Activated naive CD4-positive, alpha-beta T cell treated with anti-CD3 and anti-CD28 coated beads for 36 hours (primary cell): ENCODE data around the gene KCNQ1. TPM values are rescaled to one million over a fixed set of nuclear protein-coding genes. Genes with fewer than 3 reads are reported as not detected.

Source experiments
- CTCF ChIA-PET: fragments of 350-600 bp; sonication (Branson Sonifier 250); formaldehyde crosslinking; loops from one replicate; lab custom pipeline; 2021; ENCODE audit warnings: antibody characterized with exemption; lab: Charles Lee
- DNase-seq: peaks from one replicate; pipeline ENCODE4 v3.0.0-alpha.2; 2020
- H3K27ac Mint-ChIP-seq: one replicate; pipeline ENCODE4 v1.8.0; 2021; ENCODE audit warnings: mild to moderate bottlenecking, mixed read lengths
- H3K27me3 Mint-ChIP-seq: one replicate; pipeline ENCODE4 v1.8.0; 2021; ENCODE audit warnings: low read depth, mixed read lengths
- H3K36me3 Mint-ChIP-seq: one replicate; pipeline ENCODE4 v1.8.0; 2021; ENCODE audit warnings: low read depth, mixed read lengths
- H3K4me1 Mint-ChIP-seq: one replicate; pipeline ENCODE4 v1.8.0; 2021; ENCODE audit warnings: low read depth, mixed read lengths
- H3K4me3 Mint-ChIP-seq: one replicate; pipeline ENCODE4 v1.8.0; 2021; ENCODE audit warnings: mild to moderate bottlenecking, moderate library complexity, mixed read lengths
- H3K9me3 Mint-ChIP-seq: one replicate; pipeline ENCODE4 v1.8.0; 2021; ENCODE audit warnings: mixed read lengths
- intact Hi-C: fragments of 100-400 bp; cut with micrococcal nuclease; formaldehyde crosslinking; loops from one replicate; pipeline ENCODE4 v1.15.1; 2023
- total RNA-seq, 2 experiments: library from RNA; stranded (reverse); gene quantifications; one replicate each; pipeline ENCODE4 v1.2.3, GENCODE V29; 2021

Gene KCNQ1
- total RNA-seq, 2 experiments from 2014 or later, result 10.6 to 10.8 TPM

DNA sequence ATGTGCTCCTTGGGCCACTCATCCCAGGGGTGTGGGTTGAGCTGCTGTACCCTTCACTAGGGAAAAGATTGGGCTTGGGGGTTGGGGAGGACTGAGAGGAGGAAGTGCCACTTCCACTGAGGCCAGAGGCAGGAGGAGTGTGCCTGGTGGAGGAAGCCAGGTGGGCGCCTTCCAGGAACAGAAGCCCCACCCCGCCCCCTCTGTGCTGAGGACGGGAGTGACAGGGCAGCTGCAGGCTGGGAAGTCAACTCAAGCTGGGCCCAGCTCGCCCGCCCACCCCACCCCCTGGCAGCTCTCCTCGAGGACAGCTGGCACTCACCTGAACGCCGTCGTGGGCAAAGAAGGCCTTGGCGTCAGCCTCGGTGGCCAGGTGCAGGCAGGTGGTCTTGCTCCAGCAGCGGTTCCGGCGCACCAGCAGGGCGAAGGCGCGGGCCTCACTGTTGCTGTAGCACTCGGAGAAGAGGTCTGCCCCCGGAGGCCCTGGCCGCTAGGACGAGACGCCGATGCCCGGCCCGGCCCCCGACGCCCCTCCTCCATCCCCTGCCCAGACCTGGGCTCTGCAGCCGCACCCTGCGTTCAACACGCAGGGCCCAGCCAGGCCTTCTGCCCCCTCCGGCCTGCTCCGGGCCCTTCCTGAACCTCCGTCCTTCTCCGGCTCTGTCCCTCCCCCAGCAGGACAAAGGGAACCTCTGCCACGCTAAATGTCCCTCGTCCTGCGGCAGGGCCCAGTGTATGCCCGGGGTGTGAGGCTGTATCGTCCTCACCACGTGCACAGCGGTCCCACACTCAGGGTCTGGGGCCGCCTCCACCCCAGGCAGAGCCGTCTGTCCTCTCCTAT is 30.8 kb upstream of the KCNQ1 start:
- Mint-ChIP-seq H3K36me3 (no peaks in the 10 kb centered on the region), H3K4me3 (no peak overlapping the region), H3K27ac (no peak overlapping the region), H3K4me1 (no peaks in the 10 kb centered on the region), H3K9me3 (no peaks in the 10 kb centered on the region), H3K27me3 (no peaks in the 10 kb centered on the region)
- CTCF ChIA-PET, result no interaction called here
- no peak for DNase-seq
- intact Hi-C loops, result no loop called here

DNA sequence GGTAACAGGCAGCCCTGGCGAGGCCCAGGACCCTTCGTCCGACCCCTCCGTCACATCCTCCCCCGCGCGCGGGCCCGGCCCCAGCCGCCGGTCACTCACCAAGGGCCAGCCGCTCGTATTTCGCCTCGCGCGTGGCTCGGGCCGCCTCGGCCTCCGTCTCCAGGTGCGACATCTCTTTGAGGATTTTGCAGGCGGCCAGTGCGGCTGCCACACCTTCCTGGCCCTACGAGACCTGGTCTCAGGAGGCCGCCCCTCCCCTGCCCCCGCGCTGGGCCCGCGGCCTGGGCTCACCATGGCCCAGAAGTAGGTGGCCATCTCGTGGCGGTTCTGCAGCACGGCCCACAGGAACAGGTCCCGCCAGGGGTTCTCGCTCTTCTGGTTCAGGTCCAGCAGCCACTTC is 30.2 kb upstream of the KCNQ1 start:
- no peaks in the 10 kb centered on the region for H3K27me3 Mint-ChIP-seq
- H3K36me3 Mint-ChIP-seq, result no peaks in the 10 kb centered on the region
- CTCF ChIA-PET, result no interaction called here
- DNase-seq, result no peak
- H3K9me3 Mint-ChIP-seq, result no peaks in the 10 kb centered on the region
- intact Hi-C loops, result no loop called here
- H3K4me3 Mint-ChIP-seq, result no peak overlapping the region
- no peak overlapping the region for H3K27ac Mint-ChIP-seq
- no peaks in the 10 kb centered on the region for H3K4me1 Mint-ChIP-seq

DNA sequence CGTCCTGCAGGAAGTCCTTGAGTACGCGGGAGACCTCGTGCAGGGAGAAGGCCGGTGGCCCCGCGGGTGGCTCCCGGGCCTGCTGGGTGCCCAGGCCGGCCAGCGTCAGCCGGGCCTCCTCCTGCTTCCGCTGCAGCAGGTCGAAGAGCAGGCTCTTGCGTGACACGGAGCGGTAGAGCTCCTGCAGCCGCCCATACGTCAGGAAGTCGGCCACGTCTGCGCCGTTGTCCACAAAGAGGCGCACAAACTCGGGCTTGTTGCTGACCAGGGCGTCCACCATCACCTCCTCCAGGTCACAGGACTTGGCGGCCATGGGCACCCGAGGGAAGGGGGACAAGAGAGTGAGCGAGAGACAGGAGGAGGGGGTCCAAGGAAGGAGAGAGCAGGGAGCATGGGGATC is 29.6 kb upstream of the KCNQ1 start:
- CTCF ChIA-PET, result no interaction called here
- intact Hi-C loops, result no loop called here
- H3K27ac Mint-ChIP-seq, result no peak overlapping the region

DNA sequence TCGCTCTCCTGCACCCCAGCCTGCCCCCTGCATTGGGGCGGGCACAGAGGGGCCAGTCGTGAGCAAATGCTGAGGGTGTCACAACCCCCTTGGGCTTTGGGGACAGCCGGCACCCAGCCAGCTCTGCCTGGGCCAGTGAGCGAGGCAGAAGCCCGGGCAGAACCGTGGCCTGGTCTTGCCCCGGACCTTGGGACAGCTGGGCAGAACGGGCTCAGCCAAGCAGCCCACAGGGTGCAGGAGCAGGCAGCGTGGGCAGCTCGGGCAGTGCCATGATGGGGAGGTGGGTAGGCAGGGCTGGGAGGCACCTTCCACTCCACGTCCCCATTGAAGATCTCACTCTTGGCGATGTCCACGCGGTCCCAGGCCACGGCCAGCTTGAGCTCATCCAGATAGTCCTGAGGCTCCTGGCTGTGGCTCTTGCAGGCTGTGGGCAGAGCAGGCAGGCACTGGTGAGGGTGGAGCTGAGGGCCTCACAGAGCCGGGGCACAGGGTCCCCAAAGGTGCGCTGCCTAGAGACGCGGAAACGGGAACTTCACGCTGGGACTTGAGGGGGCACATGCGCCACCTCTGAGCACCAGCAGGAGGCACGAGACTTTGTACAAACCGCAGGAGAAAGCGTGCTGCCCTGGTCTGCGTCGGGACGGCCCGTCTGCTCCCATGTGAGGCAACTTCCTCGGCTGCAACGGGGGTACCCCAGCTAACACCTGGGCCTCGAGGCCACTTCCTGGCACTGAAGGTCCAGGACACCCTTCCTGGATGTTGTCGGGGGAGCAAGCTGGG is 29.0 kb upstream of the KCNQ1 start:
- CTCF ChIA-PET, result no interaction called here
- no peak for DNase-seq
- Mint-ChIP-seq H3K9me3 (no peaks in the 10 kb centered on the region), H3K36me3 (no peaks in the 10 kb centered on the region), H3K4me3 (no peak overlapping the region), H3K27ac (no peak overlapping the region), H3K4me1 (peaks cover 2% of the 10 kb centered on the region), H3K27me3 (no peaks in the 10 kb centered on the region)
- intact Hi-C loops, result no loop called here

More for the DNA sequence above, 29.6 kb upstream of the KCNQ1 start:
- no peak for DNase-seq
- Mint-ChIP-seq H3K9me3 (no peaks in the 10 kb centered on the region), H3K27me3 (no peaks in the 10 kb centered on the region), H3K36me3 (no peaks in the 10 kb centered on the region), H3K4me1 (peaks cover 2% of the 10 kb centered on the region), H3K4me3 (no peak overlapping the region)

DNA sequence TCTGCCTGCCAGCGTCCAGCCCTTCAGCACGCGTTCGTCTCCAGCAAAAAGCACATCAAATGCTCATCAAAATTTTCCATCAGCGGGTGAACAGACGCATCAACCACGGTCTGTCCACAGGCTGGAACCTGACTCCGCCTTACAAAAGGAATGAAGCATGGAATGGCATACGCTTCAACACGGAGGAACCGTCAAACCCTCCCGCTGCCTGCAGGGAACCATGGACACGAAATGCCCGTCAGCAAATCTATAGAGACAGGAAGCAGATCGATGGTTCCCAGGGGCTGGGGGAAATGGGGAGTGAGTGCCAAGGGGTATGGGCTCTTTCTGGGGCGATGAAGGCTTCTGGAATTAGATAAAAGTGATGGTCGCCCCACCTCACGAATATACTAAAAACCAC is 28.0 kb upstream of the KCNQ1 start:
- Mint-ChIP-seq H3K27me3 (no peaks in the 10 kb centered on the region), H3K4me1 (peaks cover 2% of the 10 kb centered on the region), H3K27ac (no peak overlapping the region), H3K4me3 (no peak overlapping the region), H3K9me3 (no peaks in the 10 kb centered on the region), H3K36me3 (no peaks in the 10 kb centered on the region)
- intact Hi-C loops, result no loop called here
- CTCF ChIA-PET, result interaction anchor here (1.4 kb wide), 1 partner anchor 111 kb away, joined by 18 read pairs; no protein-coding TSS in a partner anchor
- DNase-seq, result no peak

DNA sequence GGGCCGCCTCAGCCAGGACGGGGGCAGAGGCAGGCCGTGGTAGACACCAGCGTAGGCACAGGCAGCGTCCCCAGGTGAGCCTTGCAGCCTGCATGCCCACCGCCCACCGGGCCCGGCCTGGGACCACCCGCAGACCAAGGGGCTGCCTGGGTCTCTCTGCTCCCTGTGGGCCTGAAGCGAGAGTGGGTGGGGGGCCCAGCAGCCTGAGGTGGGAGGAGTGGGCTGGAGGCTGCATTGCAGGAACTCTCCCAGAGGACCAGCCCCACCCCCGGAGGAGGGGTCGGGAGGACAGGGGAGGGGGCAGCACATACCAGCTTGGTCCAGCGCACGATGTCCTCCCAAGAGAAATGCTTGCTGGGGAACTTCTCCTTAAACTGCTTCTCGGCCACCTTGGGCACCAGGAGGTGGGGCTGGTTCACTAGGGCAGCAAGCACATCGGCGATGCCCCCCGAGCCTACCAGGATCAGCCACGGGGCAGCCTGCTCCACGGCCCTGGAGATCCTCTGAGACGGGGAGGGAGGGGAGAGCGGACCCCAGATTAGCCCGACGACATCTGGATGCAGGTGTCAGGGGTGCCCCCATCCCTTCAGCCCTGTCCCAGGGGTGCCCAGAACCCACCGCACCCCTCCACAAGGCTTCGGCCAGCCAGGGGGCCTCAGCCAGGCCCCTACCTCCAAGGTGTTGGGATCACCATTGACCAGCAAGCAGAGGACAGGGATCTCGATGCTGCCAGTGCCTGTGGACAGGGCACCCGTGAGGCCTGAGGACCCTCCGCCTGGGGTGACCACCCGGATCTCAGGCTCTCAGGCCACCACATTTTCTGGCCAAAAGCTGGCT is 26.7 kb upstream of the KCNQ1 start:
- Mint-ChIP-seq H3K27ac (no peak overlapping the region), H3K4me1 (peaks cover 2% of the 10 kb centered on the region), H3K9me3 (no peaks in the 10 kb centered on the region), H3K4me3 (no peak overlapping the region), H3K27me3 (no peaks in the 10 kb centered on the region), H3K36me3 (no peaks in the 10 kb centered on the region)
- no peak for DNase-seq
- intact Hi-C loops, result no loop called here
- CTCF ChIA-PET, result interaction anchor here (1.4 to 5.9 kb wide), 6 partner anchors 17 to 232 kb away, joined by 6 to 197 read pairs (median 24); partner anchors contain the start of genes C11orf21, TSPAN32 and TSSC4

DNA sequence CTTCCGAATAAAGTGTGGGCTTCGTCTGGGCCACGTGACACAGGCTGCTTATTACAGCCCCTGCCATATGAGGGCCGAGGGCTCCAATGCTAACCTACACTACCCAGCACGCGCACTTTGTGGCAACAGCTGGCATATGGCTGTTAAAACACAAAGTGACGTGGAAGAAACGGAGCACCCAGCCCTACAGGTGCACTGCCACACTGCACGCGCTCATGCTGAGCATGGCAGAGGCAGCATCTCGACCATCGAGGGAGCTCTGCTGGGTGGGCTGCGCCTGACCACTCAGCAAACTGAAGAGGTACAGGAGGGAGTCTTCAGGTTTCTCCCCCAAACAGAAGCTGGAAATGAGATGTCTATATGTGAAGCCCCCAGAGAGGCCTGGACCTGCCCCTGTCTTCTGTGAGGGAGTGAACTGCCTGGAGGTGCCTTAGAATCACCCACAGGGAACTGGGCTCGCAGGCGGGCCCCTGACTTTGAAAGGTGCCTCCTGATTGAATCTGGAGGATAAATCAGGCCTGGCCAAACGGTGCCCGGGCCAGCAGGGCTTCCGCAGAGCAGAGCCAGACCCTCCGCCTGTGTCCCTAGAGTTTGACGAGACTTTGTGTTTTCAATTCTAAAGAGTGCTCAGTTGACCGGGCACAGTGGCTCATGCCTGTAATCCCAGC is 26.0 kb upstream of the KCNQ1 start:
- Mint-ChIP-seq H3K27me3 (no peaks in the 10 kb centered on the region), H3K9me3 (no peaks in the 10 kb centered on the region), H3K4me3 (no peak overlapping the region), H3K27ac (no peak overlapping the region), H3K4me1 (peaks cover 2% of the 10 kb centered on the region), H3K36me3 (no peaks in the 10 kb centered on the region)
- CTCF ChIA-PET, result interaction anchor here (0.6 to 7.9 kb wide), 12 partner anchors 10 to 595 kb away, joined by 3 to 197 read pairs (median 16); partner anchors contain the start of genes C11orf21, TSPAN32 and TSSC4
- intact Hi-C loops, result no loop called here
- no peak for DNase-seq

DNA sequence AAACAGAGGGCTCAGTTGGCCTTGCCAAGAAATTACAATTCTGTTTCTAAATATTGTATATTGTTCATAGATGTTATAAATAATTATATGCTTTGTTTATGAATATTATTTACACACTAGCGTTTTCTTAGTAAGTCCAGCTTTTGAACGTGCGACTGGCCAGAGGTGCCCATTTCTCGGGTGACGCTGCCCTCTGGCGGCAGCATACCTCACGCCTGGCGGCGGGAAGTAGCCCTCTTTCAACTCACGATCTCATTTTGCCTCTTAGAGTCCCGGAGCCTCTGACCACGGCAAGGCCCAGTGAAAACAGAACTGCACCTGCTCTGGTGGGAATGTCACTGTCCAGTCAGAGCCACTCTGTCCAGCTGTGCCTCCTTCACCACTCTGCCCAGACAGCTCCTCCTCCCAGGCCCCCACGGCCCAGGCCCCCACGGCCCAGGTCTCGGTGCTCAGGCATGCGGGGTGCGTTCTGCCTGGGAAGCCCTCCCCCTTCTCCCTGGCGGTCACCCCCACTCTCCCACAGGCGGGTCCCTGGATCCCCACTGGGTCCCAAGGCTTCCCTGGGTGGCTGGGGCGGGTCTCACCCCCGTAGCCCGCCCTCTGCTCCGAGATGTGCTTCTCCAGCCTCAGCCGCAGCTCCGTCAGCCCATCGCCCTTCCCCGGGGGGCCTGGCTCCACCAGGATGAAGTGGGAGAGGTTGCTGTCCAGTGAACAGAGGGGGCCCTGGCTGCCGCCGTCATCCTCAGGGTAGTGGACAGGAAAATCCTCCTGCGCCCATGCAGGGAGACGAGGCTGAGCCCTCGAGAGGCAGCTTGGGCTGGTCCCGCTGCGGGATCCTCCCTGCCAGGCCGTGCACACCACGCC is 24.9 kb upstream of the KCNQ1 start:
- H3K4me3 Mint-ChIP-seq, result no peak overlapping the region
- CTCF ChIA-PET, result interaction anchor here (0.6 to 7.9 kb wide), 26 partner anchors 11 to 594 kb away, joined by 3 to 197 read pairs (median 4); partner anchors contain the start of genes C11orf21, TSPAN32 and TSSC4
- DNase-seq, result peak; percentile 72
- no peak overlapping the region for H3K27ac Mint-ChIP-seq
- H3K9me3 Mint-ChIP-seq, result no peaks in the 10 kb centered on the region
- intact Hi-C loops, result loop anchor here (1.0 kb wide), 5 partner anchors 20 to 254 kb away; partner anchors contain the start of gene TSSC4
- H3K27me3 Mint-ChIP-seq, result no peaks in the 10 kb centered on the region
- H3K4me1 Mint-ChIP-seq, result peaks cover 2% of the 10 kb centered on the region
- no peaks in the 10 kb centered on the region for H3K36me3 Mint-ChIP-seq

DNA sequence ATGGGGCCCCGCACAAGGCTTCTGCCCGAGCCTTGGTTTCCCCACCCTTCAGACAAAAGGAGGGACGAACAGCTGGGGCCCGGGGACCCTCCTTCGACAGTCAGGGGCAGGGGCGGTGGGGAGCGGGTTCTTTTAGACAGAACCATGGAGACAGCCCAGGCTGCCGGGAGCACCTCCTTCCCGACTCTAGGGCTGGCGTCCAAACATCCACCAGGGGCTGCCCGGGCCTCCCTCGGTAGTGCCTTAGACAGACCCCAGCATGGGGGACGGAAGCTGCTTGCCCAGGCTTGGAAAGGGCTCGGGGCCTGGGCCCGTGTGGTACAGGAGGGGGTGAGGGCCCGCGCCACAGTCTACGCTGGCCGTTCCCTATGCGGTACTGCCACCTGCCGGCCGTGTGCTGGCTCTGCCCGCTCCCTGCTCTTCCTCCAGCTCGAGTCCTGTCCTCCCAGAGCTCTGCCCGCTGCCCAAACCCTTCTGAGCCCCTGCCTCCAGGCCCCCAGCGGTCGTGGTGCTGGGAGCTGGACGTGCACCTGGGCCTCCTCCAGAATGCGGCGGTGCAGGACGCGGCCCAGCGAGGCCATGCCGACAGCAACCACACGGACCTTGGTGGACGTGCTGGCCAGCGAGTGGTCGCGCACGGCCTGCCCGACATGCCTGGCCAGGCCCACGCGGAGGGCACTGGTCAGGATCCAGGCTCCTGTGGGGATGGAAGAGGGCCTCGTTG is 24.1 kb upstream of the KCNQ1 start:
- H3K9me3 Mint-ChIP-seq, result no peaks in the 10 kb centered on the region
- no peak overlapping the region for H3K4me3 Mint-ChIP-seq
- intact Hi-C loops, result loop anchor here (1.0 kb wide), 5 partner anchors 20 to 254 kb away; partner anchors contain the start of gene TSSC4
- CTCF ChIA-PET, result interaction anchor here (0.5 to 7.9 kb wide), 23 partner anchors 11 to 582 kb away, joined by 3 to 197 read pairs (median 5); partner anchors contain the start of genes C11orf21, KCNQ1, TSPAN32 and TSSC4
- H3K27me3 Mint-ChIP-seq, result no peaks in the 10 kb centered on the region
- H3K36me3 Mint-ChIP-seq, result no peaks in the 10 kb centered on the region
- DNase-seq, result peak; percentile 75
- H3K27ac Mint-ChIP-seq, result no peak overlapping the region
- H3K4me1 Mint-ChIP-seq, result peaks cover 2% of the 10 kb centered on the region

DNA sequence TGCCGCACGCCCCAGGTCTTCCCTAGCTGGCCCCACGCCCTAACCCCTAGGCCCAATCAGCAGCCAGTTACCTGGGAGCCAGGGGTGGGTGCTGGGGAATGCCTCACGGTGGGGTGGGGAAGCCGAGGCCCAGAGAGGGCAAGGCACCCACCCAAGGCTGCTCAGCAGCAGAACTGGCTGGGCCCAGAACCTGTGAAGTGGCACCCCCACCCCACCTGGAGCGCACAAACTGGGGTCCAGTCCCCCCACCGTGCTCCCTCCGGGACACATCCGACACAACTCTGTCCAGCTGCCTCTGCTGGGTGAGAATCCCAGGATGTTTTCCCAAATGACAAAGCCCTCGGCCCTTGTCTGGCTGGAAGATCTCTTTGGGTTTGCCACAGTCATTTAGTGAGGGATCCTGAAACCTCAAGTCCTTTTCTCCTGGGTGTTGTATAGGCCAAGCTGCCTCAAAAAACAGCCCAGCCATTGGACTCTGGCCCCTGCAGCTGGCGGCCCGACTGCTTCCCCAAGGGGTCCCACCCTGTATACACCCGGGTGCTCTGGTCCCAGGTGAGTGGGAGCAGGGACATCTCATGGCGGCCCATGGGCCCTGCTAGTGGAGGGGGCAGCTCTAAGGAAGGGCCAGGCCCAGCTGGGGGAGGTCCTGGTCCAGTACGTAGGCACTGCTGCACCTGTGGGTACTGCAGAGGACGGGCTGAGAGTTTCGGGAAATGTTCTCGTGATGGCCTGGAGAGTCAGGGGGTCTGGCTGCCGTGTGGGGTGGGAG is 23.4 kb upstream of the KCNQ1 start:
- no peak for DNase-seq
- Mint-ChIP-seq H3K36me3 (no peaks in the 10 kb centered on the region), H3K9me3 (no peaks in the 10 kb centered on the region), H3K4me1 (peaks cover 2% of the 10 kb centered on the region), H3K4me3 (no peak overlapping the region), H3K27me3 (no peaks in the 10 kb centered on the region), H3K27ac (no peak overlapping the region)
- CTCF ChIA-PET, result interaction anchor here (0.5 to 7.9 kb wide), 23 partner anchors 12 to 582 kb away, joined by 3 to 197 read pairs (median 5); partner anchors contain the start of genes C11orf21, KCNQ1, TSPAN32 and TSSC4
- intact Hi-C loops, result no loop called here
